Activated naive CD4-positive, alpha-beta T cell treated with anti-CD3 and anti-CD28 coated beads, Interleukin-2, amount 50 U/mL, for 24 hours (primary cell): ENCODE results near the gene UNC5C.

Experiments
- H3K27ac Mint-ChIP-seq: one replicate; pipeline ENCODE4 v1.8.0; 2021; ENCODE audit warnings: mild to moderate bottlenecking, mixed read lengths
- H3K27me3 Mint-ChIP-seq: one replicate; pipeline ENCODE4 v1.8.0; 2021; ENCODE audit warnings: mixed read lengths
- H3K36me3 Mint-ChIP-seq: one replicate; pipeline ENCODE4 v1.8.0; 2021; ENCODE audit warnings: mixed read lengths
- H3K4me1 Mint-ChIP-seq: one replicate; pipeline ENCODE4 v1.8.0; 2021; ENCODE audit warnings: mixed read lengths
- H3K4me3 Mint-ChIP-seq: one replicate; pipeline ENCODE4 v1.8.0; 2021; ENCODE audit warnings: mild to moderate bottlenecking, mixed read lengths
- H3K9me3 Mint-ChIP-seq: one replicate; pipeline ENCODE4 v1.8.0; 2021; ENCODE audit warnings: mixed read lengths

UNC5C gene

DNA sequence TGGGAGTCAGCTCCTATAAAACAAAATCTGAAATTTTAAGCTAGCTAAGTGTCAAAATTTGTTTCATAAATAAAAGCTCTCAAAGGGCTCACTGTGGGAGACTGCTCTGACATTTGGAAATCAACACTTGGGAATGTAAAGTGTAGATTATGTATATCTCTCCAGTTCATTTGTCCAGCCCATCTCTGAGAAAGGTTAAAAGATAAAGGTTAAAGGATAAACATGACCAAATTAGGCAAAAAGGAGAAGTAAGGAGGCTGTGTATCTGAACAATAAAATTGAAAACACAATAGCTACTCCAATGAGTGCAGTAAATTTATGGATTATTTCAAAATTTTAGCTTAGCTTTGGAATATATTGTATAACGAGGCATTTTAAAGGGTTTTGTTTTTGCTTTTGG, 304.9 kb downstream of the UNC5C start:
- Mint-ChIP-seq H3K9me3 (peaks cover 8% of the 10 kb centered on the region), H3K27ac (no peak overlapping the region), H3K4me3 (no peak overlapping the region), H3K4me1 (no peaks in the 10 kb centered on the region), H3K27me3 (no peaks in the 10 kb centered on the region), H3K36me3 (no peaks in the 10 kb centered on the region)

DNA sequence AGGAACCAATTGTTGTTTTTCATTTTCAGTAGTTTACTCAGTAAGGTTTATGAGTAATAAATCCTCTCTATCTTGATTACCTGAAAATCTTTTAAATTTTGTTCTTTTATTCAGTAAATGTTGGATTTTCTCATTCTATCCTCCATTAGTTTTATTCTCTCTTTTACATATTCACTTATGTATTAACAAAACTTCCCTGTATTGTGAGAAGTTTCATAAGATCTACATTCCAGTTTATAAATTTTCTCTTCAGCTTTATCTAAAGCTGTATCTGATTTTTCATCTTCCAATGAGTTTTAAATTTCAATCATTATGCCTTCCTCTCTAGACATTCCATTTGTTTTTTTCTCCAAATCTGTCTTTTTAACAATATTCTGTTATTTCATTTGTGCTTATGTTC, 310.2 kb downstream of the UNC5C start:
- Mint-ChIP-seq H3K27me3 (no peaks in the 10 kb centered on the region), H3K4me3 (no peak overlapping the region), H3K27ac (no peak overlapping the region), H3K9me3 (peaks cover 12% of the 10 kb centered on the region), H3K36me3 (no peaks in the 10 kb centered on the region), H3K4me1 (no peaks in the 10 kb centered on the region)

GRCh38 chr4:95232358-95233156, 316.2 kb downstream of the UNC5C start:
- Mint-ChIP-seq H3K27ac (no peak overlapping the region), H3K36me3 (no peaks in the 10 kb centered on the region)

DNA sequence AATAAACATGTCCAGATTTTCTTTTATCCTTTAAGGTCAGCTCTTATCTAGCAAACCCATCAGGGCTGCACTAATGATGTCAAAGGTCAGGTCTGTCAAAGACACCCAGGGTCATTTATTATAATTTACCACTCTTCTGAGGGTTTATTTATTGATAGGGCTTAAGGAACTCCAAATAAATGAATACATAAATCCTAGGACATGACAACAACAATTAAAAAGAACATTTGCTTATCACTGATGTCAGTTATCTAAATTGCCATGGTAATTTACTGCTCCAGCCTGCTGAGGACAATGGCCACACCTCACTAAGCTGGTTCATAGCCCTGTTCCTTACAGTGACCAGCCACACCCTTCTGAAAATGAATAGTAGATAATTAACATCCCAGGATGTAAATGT, 317.1 kb downstream of the UNC5C start:
- Mint-ChIP-seq H3K27ac (no peak overlapping the region), H3K27me3 (no peaks in the 10 kb centered on the region), H3K4me1 (no peaks in the 10 kb centered on the region), H3K36me3 (no peaks in the 10 kb centered on the region), H3K4me3 (no peak overlapping the region), H3K9me3 (no peaks in the 10 kb centered on the region)

More at GRCh38 chr4:95232358-95233156, 316.2 kb downstream of the UNC5C start:
- Mint-ChIP-seq H3K4me1 (no peaks in the 10 kb centered on the region), H3K9me3 (no peaks in the 10 kb centered on the region), H3K27me3 (no peaks in the 10 kb centered on the region), H3K4me3 (no peak overlapping the region)

GRCh38 chr4:95225849-95226248, 322.9 kb downstream of the UNC5C start:
- H3K27ac Mint-ChIP-seq: no peak overlapping the region
- H3K4me3 Mint-ChIP-seq: no peak overlapping the region
- no peaks in the 10 kb centered on the region for H3K9me3 Mint-ChIP-seq
- H3K4me1 Mint-ChIP-seq: no peaks in the 10 kb centered on the region
- H3K36me3 Mint-ChIP-seq: no peaks in the 10 kb centered on the region
- no peaks in the 10 kb centered on the region for H3K27me3 Mint-ChIP-seq

DNA sequence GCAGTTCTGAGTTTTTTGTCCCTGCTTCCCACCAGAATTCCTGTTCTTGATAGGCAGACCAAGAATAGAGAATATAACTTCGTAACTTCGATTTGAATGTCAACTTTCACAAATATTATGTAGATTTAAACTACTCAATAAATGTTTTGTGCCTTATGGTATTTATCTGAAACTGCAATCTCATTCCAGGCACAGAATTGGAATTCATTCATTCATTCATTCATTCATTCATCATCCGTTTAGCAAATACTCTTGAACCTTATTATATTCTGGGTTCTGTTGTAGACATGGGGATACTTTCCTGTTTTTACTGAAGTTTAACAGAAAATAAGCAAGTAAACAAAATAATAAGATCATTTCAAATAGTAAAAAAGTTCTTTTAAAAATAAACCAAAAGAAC, 324.4 kb downstream of the UNC5C start:
- H3K36me3 Mint-ChIP-seq: no peaks in the 10 kb centered on the region
- H3K4me3 Mint-ChIP-seq: no peak overlapping the region
- H3K9me3 Mint-ChIP-seq: no peaks in the 10 kb centered on the region
- H3K27ac Mint-ChIP-seq: no peak overlapping the region
- H3K27me3 Mint-ChIP-seq: no peaks in the 10 kb centered on the region
- H3K4me1 Mint-ChIP-seq: no peaks in the 10 kb centered on the region

DNA sequence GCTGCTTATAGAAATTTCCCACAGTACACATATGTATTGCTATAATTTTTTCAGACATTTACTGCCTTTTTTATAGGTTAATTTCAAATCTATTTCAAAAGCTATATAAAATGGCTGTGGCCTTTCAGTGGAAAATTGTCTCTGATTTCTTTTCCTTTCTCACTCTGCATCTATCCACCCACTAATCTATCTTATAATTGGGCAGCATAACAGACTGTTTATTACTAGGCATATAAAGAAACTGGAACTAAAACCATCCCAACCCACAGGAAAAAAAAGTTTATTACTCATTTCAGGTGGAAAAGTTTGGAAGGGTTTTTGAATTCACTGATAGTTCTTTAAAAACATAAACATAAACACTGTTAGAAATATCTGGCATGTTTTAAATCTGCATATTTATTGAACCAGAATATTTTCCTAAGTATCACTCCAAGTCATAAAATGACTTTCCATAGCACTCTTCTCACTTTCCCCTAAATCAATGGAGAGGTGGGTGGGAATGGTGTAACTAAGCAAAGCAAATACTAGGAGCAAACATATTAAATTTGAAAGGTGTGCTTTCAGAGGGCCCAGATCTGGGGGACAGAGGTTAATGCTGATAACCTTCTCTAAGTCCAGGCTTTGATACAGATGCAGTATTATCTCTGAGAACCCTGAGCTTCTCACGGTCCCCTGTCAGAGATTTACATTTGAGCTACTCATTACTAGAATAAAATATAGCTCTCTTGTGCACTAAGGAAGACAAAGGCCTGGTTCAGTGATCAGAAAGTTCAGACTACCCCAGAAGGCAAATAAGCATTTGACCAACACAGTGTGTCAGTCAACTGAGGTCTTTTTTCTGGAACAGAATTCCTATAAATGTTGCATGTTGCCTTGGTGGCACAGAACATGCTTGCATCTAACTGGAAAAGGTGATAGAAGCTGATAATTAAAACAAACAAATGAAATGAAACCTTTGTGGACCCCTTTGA, 328.3 kb downstream of the UNC5C start:
- no peaks in the 10 kb centered on the region for H3K27me3 Mint-ChIP-seq
- H3K27ac Mint-ChIP-seq: no peak overlapping the region
- no peak overlapping the region for H3K4me3 Mint-ChIP-seq
- H3K4me1 Mint-ChIP-seq: no peaks in the 10 kb centered on the region
- no peaks in the 10 kb centered on the region for H3K9me3 Mint-ChIP-seq
- H3K36me3 Mint-ChIP-seq: no peaks in the 10 kb centered on the region

DNA sequence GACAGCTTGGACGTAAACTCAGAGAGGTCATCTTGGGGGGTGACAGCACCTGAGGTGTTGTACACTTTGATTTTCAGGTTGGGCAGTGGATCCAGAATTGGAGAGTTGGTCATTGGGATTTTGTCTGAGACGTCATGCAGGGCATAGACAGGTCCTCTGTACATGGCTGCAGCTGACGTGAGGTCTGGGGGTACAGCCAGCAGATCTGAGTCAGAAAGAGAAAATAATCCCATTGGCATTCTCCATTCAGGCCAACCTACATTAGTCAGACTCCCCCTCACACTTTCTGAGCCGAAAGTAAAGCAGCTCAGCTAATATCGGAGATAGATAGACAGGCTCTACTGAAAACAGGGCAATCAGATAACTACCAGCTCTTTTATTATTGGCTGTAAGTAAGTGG, 329.7 kb downstream of the UNC5C start:
- H3K4me1 Mint-ChIP-seq: no peaks in the 10 kb centered on the region
- H3K4me3 Mint-ChIP-seq: no peak overlapping the region
- no peak overlapping the region for H3K27ac Mint-ChIP-seq
- no peaks in the 10 kb centered on the region for H3K9me3 Mint-ChIP-seq
- no peaks in the 10 kb centered on the region for H3K27me3 Mint-ChIP-seq
- H3K36me3 Mint-ChIP-seq: no peaks in the 10 kb centered on the region

- Mint-ChIP-seq H3K27ac (no peak overlapping the region), H3K4me1 (no peaks in the 10 kb centered on the region), H3K36me3 (no peaks in the 10 kb centered on the region), H3K27me3 (peaks cover 2% of the 10 kb centered on the region), H3K4me3 (no peak overlapping the region), H3K9me3 (no peaks in the 10 kb centered on the region)
Observed at GRCh38 chr4:95217197-95217596, 331.6 kb downstream of the UNC5C start.

DNA sequence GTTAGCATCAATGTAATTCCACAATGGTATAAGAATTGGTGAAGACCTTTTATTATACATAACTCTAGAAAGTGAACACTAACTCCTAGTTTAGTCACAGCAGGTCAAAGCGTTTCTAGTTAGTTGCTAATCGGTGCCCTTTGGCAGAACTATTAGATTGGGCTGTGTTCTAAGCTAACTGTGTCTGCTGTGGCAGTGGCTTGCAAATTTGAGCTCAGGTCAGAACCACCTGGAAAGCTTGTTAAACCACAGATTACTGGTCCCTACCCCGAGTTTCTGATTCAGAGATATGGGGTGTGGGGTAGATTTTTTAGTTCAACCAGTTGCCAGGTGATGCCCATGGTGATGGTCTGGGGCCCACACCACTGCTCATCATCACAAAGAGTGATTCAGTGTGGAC, 332.1 kb downstream of the UNC5C start:
- Mint-ChIP-seq H3K36me3 (no peaks in the 10 kb centered on the region), H3K27ac (no peak overlapping the region)

DNA sequence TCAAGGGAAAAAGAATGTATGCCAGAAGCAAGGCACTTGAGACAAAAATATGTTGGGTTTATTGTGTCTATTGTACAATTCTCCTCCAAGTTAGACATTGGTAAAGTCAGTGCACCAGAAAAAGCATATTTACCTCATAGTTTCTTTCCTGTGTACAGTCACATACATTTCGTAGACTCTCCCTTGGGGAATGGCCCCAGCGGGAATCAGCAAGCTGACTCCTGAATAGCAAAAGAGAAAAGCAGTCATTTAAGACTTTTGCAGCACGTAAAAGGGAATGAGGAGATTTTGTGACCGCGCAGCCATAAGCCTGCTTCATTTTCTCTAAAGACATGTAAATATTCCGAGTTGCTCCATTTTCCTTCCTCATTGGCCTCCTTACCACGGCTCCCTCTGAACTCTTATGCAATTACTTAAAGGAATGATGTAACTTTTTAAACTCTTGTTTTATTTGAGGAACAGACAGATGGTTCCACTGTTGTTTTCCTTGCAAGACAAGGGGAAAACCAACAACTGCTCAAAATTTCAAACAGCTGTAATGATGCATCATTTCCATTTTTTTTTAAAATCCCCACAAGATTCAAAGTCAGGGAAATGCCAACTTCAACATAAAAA, 332.7 kb downstream of the UNC5C start:
- Mint-ChIP-seq H3K27ac (no peak overlapping the region), H3K4me1 (no peaks in the 10 kb centered on the region), H3K4me3 (no peak overlapping the region), H3K36me3 (no peaks in the 10 kb centered on the region), H3K9me3 (no peaks in the 10 kb centered on the region), H3K27me3 (peaks cover 3% of the 10 kb centered on the region)

More for the DNA sequence above, 332.1 kb downstream of the UNC5C start:
- no peaks in the 10 kb centered on the region for H3K4me1 Mint-ChIP-seq
- no peaks in the 10 kb centered on the region for H3K9me3 Mint-ChIP-seq
- H3K27me3 Mint-ChIP-seq: peaks cover 3% of the 10 kb centered on the region
- H3K4me3 Mint-ChIP-seq: no peak overlapping the region

DNA sequence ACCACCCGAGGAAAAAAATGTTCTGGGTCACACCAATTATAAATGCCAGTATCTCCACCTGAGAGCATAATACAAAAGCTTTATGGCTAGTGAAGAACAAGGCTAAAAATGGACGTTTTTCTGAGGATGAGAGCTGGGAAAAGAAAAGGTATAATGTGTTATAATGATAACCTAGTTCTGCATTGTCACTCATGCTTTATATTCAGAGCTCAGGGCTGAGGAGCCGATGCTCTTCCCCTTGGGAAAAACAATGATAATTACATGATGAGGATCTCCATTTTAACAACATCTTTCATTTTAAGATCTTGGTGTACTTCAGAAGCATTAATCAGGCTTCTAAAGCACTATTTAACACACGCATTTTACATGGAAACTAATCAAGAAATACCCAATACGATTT, 333.7 kb downstream of the UNC5C start:
- no peak overlapping the region for H3K27ac Mint-ChIP-seq
- H3K4me1 Mint-ChIP-seq: no peaks in the 10 kb centered on the region
- no peak overlapping the region for H3K4me3 Mint-ChIP-seq
- H3K9me3 Mint-ChIP-seq: no peaks in the 10 kb centered on the region
- H3K36me3 Mint-ChIP-seq: no peaks in the 10 kb centered on the region
- H3K27me3 Mint-ChIP-seq: peaks cover 3% of the 10 kb centered on the region

GRCh38 chr4:95214408-95214807, 334.4 kb downstream of the UNC5C start:
- H3K4me3 Mint-ChIP-seq: no peak overlapping the region
- no peak overlapping the region for H3K27ac Mint-ChIP-seq
- H3K9me3 Mint-ChIP-seq: no peaks in the 10 kb centered on the region
- no peaks in the 10 kb centered on the region for H3K36me3 Mint-ChIP-seq
- no peaks in the 10 kb centered on the region for H3K4me1 Mint-ChIP-seq
- peaks cover 3% of the 10 kb centered on the region for H3K27me3 Mint-ChIP-seq

- Mint-ChIP-seq H3K36me3 (no peaks in the 10 kb centered on the region), H3K4me3 (no peak overlapping the region), H3K27me3 (peaks cover 3% of the 10 kb centered on the region), H3K4me1 (no peaks in the 10 kb centered on the region), H3K9me3 (no peaks in the 10 kb centered on the region), H3K27ac (no peak overlapping the region)
Observed at GRCh38 chr4:95213366-95213765, 335.4 kb downstream of the UNC5C start.

DNA sequence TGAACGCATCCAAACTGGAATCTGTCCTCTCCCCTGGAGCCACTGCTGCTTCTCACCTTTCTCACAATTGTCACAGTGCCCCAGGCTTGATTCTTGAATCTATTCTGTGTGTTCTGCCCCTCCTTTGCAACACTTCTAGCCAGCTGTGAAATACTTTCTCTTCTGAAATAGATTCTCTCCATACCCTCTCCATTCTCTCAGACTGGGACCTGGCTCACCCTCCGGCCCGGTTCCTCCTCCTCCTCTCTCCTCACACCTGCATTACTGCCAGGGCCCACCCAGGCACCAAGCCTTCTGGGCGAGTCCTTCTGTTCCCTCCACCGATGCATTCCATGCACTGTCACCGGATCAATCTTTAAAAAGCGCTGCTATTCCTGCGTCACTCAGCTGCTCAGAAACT, 336.1 kb downstream of the UNC5C start:
- Mint-ChIP-seq H3K4me3 (no peak overlapping the region), H3K36me3 (no peaks in the 10 kb centered on the region), H3K9me3 (no peaks in the 10 kb centered on the region), H3K27me3 (peaks cover 3% of the 10 kb centered on the region), H3K4me1 (no peaks in the 10 kb centered on the region), H3K27ac (no peak overlapping the region)

DNA sequence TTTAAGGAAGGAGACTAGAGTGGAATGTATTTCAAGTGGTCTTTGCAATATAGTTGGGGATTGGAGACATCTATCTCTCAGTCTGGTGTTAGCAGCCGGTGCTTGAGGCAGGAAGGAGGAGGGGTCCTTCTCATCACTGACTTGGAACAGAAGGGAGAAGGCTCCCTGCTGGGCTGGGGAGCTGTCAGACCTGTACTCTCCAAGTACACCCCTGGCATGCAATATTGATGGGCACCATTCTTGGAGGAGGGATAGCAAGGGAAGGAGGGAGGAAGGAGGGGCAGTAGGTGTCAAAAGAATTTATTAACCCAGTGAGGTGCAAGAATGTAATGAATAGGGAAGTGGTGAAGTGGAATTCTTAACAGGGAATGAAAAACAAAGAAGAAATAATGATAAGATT, 338.8 kb downstream of the UNC5C start:
- no peaks in the 10 kb centered on the region for H3K4me1 Mint-ChIP-seq
- H3K4me3 Mint-ChIP-seq: no peak overlapping the region
- H3K36me3 Mint-ChIP-seq: no peaks in the 10 kb centered on the region
- H3K9me3 Mint-ChIP-seq: no peaks in the 10 kb centered on the region
- no peak overlapping the region for H3K27ac Mint-ChIP-seq
- peaks cover 3% of the 10 kb centered on the region for H3K27me3 Mint-ChIP-seq
